ENCODE results near the gene BCAM.
"Not testable (repeated sequence)": the region's sequence is repeated elsewhere in the genome, so short reads cannot be mapped to it uniquely, and the experiment has no call there.

The BCAM gene

DNA sequence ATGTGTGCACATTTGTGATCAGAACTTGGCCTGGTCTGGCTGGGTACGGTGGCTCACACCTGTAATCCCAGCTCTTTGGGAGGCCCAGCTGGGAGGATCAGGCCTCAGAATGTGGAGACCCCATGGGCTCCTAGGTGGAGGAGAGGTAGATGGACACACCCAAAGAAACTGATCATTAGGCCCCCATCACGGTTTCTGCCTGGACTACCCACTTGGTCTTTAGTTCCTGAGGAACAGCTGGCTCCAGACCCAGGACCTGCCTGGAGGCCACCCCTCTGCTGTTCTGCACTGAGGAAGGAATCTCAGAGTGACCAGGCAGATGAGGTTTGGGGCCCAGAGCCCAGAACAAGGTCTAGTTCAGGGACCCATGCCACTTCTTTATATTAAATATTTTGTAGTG, 29.8 kb upstream of the BCAM start:
- no peak overlapping the region for H3K27ac ChIP-seq (ENCODE audit: low read depth, low read length, poor library complexity, severe bottlenecking)

GRCh38 chr19:44781694-44782093, 27.2 kb upstream of the BCAM start:
- H4K20me1 ChIP-seq (ENCODE audit: insufficient read depth, low read length); H3K9me2 ChIP-seq (ENCODE audit: low read depth, low read length); H3K79me2 ChIP-seq (ENCODE audit: insufficient read depth, low read length); H3K36me3 ChIP-seq (ENCODE audit: insufficient read depth, low read length); H3K9ac ChIP-seq (ENCODE audit: low read length); H2AFZ ChIP-seq (ENCODE audit: low read length); H3K4me3 ChIP-seq (ENCODE audit: low read depth, low read length, poor library complexity, severe bottlenecking); H3F3A ChIP-seq (ENCODE audit: insufficient read depth, low read length); H3K27me3 ChIP-seq (ENCODE audit: insufficient read depth, low read length); H3K9me3 ChIP-seq (ENCODE audit: low read length); H3K27ac ChIP-seq (ENCODE audit: low read depth, low read length, poor library complexity, severe bottlenecking); H3K4me2 ChIP-seq (ENCODE audit: low read length); H3K4me1 ChIP-seq (ENCODE audit: insufficient read depth, low read length, severe bottlenecking): not testable (repeated sequence)

More for the DNA sequence above, 29.8 kb upstream of the BCAM start:
- no peaks in the 10 kb centered on the region for H3K9me3 ChIP-seq (ENCODE audit: low read length)
- no peak for TF ChIP-seq CTCF (IDR thresholded peaks at IDR 0.05; ENCODE audit: low read length)
- no peak for TF ChIP-seq EZH2 (IDR thresholded peaks at IDR 0.05; ENCODE audit: borderline replicate concordance, low read length)
- no peak overlapping the region for H3K4me2 ChIP-seq (ENCODE audit: low read length)
- no peaks in the 10 kb centered on the region for H3K79me2 ChIP-seq (ENCODE audit: insufficient read depth, low read length)
- H2AFZ ChIP-seq (ENCODE audit: low read length) = no peak overlapping the region
- no peak overlapping the region for H3K9ac ChIP-seq (ENCODE audit: low read length)
- H3K9me2 ChIP-seq (ENCODE audit: low read depth, low read length) = no peaks in the 10 kb centered on the region
- no peaks in the 10 kb centered on the region for H3F3A ChIP-seq (ENCODE audit: insufficient read depth, low read length)
- no peaks in the 10 kb centered on the region for H3K4me1 ChIP-seq (ENCODE audit: insufficient read depth, low read length, severe bottlenecking)
- H3K27me3 ChIP-seq (ENCODE audit: insufficient read depth, low read length) = no peaks in the 10 kb centered on the region
- no peaks in the 10 kb centered on the region for H3K36me3 ChIP-seq (ENCODE audit: insufficient read depth, low read length)
- no peaks in the 10 kb centered on the region for H4K20me1 ChIP-seq (ENCODE audit: insufficient read depth, low read length)
- no peak overlapping the region for H3K4me3 ChIP-seq (ENCODE audit: low read depth, low read length, poor library complexity, severe bottlenecking)

- Histone ChIP-seq H3K4me2 (ENCODE audit: low read length) (no peak overlapping the region), H3K4me1 (ENCODE audit: insufficient read depth, low read length, severe bottlenecking) (no peaks in the 10 kb centered on the region), H3K9me3 (ENCODE audit: low read length) (no peaks in the 10 kb centered on the region), H2AFZ (ENCODE audit: low read length) (no peak overlapping the region), H3K9me2 (ENCODE audit: low read depth, low read length) (no peaks in the 10 kb centered on the region), H3K4me3 (ENCODE audit: low read depth, low read length, poor library complexity, severe bottlenecking) (no peak overlapping the region), H3F3A (ENCODE audit: insufficient read depth, low read length) (no peaks in the 10 kb centered on the region), H3K79me2 (ENCODE audit: insufficient read depth, low read length) (no peaks in the 10 kb centered on the region), H3K27me3 (ENCODE audit: insufficient read depth, low read length) (no peaks in the 10 kb centered on the region), H4K20me1 (ENCODE audit: insufficient read depth, low read length) (no peaks in the 10 kb centered on the region), H3K27ac (ENCODE audit: low read depth, low read length, poor library complexity, severe bottlenecking) (no peak overlapping the region), H3K36me3 (ENCODE audit: insufficient read depth, low read length) (no peaks in the 10 kb centered on the region), H3K9ac (ENCODE audit: low read length) (no peak overlapping the region)
- TF ChIP-seq EZH2 (IDR thresholded peaks at IDR 0.05; ENCODE audit: borderline replicate concordance, low read length) (no peak), CTCF (IDR thresholded peaks at IDR 0.05; ENCODE audit: low read length) (no peak)
Measured at GRCh38 chr19:44782729-44783128, 26.2 kb upstream of the BCAM start.

GRCh38 chr19:44783545-44783944, 25.4 kb upstream of the BCAM start:
- Histone ChIP-seq H3K27ac (ENCODE audit: low read depth, low read length, poor library complexity, severe bottlenecking) (no peak overlapping the region), H3F3A (ENCODE audit: insufficient read depth, low read length) (no peaks in the 10 kb centered on the region), H3K9me2 (ENCODE audit: low read depth, low read length) (no peaks in the 10 kb centered on the region), H3K4me2 (ENCODE audit: low read length) (no peak overlapping the region), H3K36me3 (ENCODE audit: insufficient read depth, low read length) (no peaks in the 10 kb centered on the region), H4K20me1 (ENCODE audit: insufficient read depth, low read length) (no peaks in the 10 kb centered on the region), H2AFZ (ENCODE audit: low read length) (no peak overlapping the region), H3K4me1 (ENCODE audit: insufficient read depth, low read length, severe bottlenecking) (no peaks in the 10 kb centered on the region), H3K27me3 (ENCODE audit: insufficient read depth, low read length) (no peaks in the 10 kb centered on the region), H3K9me3 (ENCODE audit: low read length) (no peaks in the 10 kb centered on the region), H3K4me3 (ENCODE audit: low read depth, low read length, poor library complexity, severe bottlenecking) (no peak overlapping the region), H3K9ac (ENCODE audit: low read length) (no peak overlapping the region), H3K79me2 (ENCODE audit: insufficient read depth, low read length) (no peaks in the 10 kb centered on the region)
- TF ChIP-seq CTCF (IDR thresholded peaks at IDR 0.05; ENCODE audit: low read length) = no peak
- no peak for TF ChIP-seq EZH2 (IDR thresholded peaks at IDR 0.05; ENCODE audit: borderline replicate concordance, low read length)
